GM23338 (cell line): ENCODE data around the gene ATP12A. TPM values are rescaled to one million over a fixed set of nuclear protein-coding genes. Genes with fewer than 3 reads are reported as not detected.

Source experiments
- ATAC-seq: fragments of 200-7000 bp; cut with Tn5 transposase; 3 replicates; pipeline ENCODE4 v1.9.1; 2020
- DNase-seq: peaks from one replicate; pipeline ENCODE4 v3.0.0-alpha.2; 2015; ENCODE audit warnings: low spot score
- H2AFZ ChIP-seq: fragments of 200-600 bp; sonication (generic); 2 replicates; pipeline ENCODE4 v1.8.0; 2016; ENCODE audit warnings: antibody characterized with exemption, mild to moderate bottlenecking, moderate library complexity
- H3F3A ChIP-seq: fragments of 200-600 bp; sonication (generic); replicated peaks from 2 replicates; pipeline ENCODE4 v1.8.0; 2017; ENCODE audit warnings: antibody characterized with exemption, mixed run types, low read depth
- H3K27ac ChIP-seq: fragments of 200-600 bp; sonication (generic); 2 replicates; pipeline ENCODE4 v1.6.1; 2016; ENCODE audit warnings: low read depth
- H3K27me3 ChIP-seq: fragments of 200-600 bp; sonication (generic); 2 replicates; pipeline ENCODE4 v1.8.0; 2016; ENCODE audit warnings: mild to moderate bottlenecking, mixed run types, moderate library complexity; ENCODE audit not compliant: insufficient read depth
- H3K36me3 ChIP-seq: fragments of 200-600 bp; sonication (generic); 2 replicates; pipeline ENCODE4 v1.8.0; 2016; ENCODE audit warnings: mild to moderate bottlenecking; ENCODE audit not compliant: insufficient read depth
- H3K4me1 ChIP-seq: fragments of 200-600 bp; sonication (generic); 2 replicates; pipeline ENCODE4 v1.8.0; 2016; ENCODE audit warnings: mild to moderate bottlenecking, moderate library complexity; ENCODE audit not compliant: insufficient read depth
- H3K4me2 ChIP-seq: fragments of 200-600 bp; sonication (generic); 2 replicates; pipeline ENCODE4 v1.7.1; 2017; ENCODE audit warnings: mixed run types
- H3K4me3 ChIP-seq: fragments of 200-600 bp; sonication (generic); 2 replicates; pipeline ENCODE4 v1.6.1; 2016; ENCODE audit warnings: mixed run types
- H3K79me2 ChIP-seq: fragments of 200-600 bp; sonication (generic); replicated peaks from 2 replicates; pipeline ENCODE4 v1.8.0; 2017; ENCODE audit warnings: mild to moderate bottlenecking; ENCODE audit not compliant: insufficient read depth
- H3K9me2 ChIP-seq: fragments of 200-600 bp; sonication (generic); 2 replicates; pipeline ENCODE4 v1.8.0; 2017; ENCODE audit not compliant: insufficient read depth
- H4K20me1 ChIP-seq: fragments of 200-600 bp; sonication (generic); replicated peaks from 2 replicates; pipeline ENCODE4 v1.8.0; 2017; ENCODE audit warnings: mild to moderate bottlenecking; ENCODE audit not compliant: insufficient read depth
- H3K27ac Mint-ChIP-seq: 2 replicates; pipeline ENCODE4 v1.8.0; 2020; ENCODE audit warnings: inconsistent platforms, mild to moderate bottlenecking, moderate library complexity, mixed read lengths
- H3K27me3 Mint-ChIP-seq: 3 replicates; pipeline ENCODE4 v1.8.0; 2022; ENCODE audit warnings: low read depth, mild to moderate bottlenecking, moderate library complexity, mixed read lengths, inconsistent platforms; ENCODE audit not compliant: insufficient read depth, poor library complexity
- H3K36me3 Mint-ChIP-seq: 3 replicates; pipeline ENCODE4 v1.8.0; 2021; ENCODE audit warnings: low read depth, mild to moderate bottlenecking, inconsistent platforms, moderate library complexity, mixed read lengths
- H3K4me1 Mint-ChIP-seq: 3 replicates; pipeline ENCODE4 v1.8.0; 2020; ENCODE audit warnings: mild to moderate bottlenecking, inconsistent platforms, mixed read lengths
- H3K4me3 Mint-ChIP-seq: 3 replicates; pipeline ENCODE4 v1.8.0; 2021; ENCODE audit warnings: moderate library complexity, mild to moderate bottlenecking, inconsistent platforms, mixed read lengths
- H3K9me3 Mint-ChIP-seq: 3 replicates; pipeline ENCODE4 v1.8.0; 2020; ENCODE audit warnings: moderate library complexity, mild to moderate bottlenecking, inconsistent platforms, mixed read lengths
- CREB1 ChIP-seq: fragments of 250-450 bp; sonication (Bioruptor Pico); IDR thresholded peaks from 2 replicates; pipeline ENCODE4 v1.5.0; 2020; ENCODE audit warnings: low read depth, mild to moderate bottlenecking, moderate library complexity
- CTCF ChIP-seq, 2 experiments: fragments of 200-600 bp in 1 of 2; sonication (generic) in 1 of 2; conservative IDR thresholded peaks; 2 replicates each; pipeline versions ENCODE4 v1.5.1 to v1.6.1; 2016 to 2017; ENCODE audit warnings: antibody characterized with exemption in 2 of 2, low read depth in 2 of 2, mild to moderate bottlenecking in 2 of 2, moderate library complexity in 1 of 2
- ETS1 ChIP-seq: IDR thresholded peaks from 2 replicates; pipeline ENCODE4 v1.6.1; 2016; ENCODE audit warnings: antibody characterized with exemption
- EZH2 ChIP-seq: fragments of 200-600 bp; sonication (generic); IDR thresholded peaks from one replicate; pipeline ENCODE4 v1.8.0; 2017; ENCODE audit warnings: antibody characterized with exemption, mild to moderate bottlenecking, low read depth; ENCODE audit not compliant: unreplicated experiment
- EZH2phosphoT487 ChIP-seq: fragments of 200-600 bp; sonication (generic); IDR thresholded peaks from one replicate; pipeline ENCODE4 v1.8.1; 2018; ENCODE audit warnings: antibody characterized with exemption; ENCODE audit not compliant: unreplicated experiment
- JUNB ChIP-seq: IDR thresholded peaks from one replicate; pipeline ENCODE4 v1.6.1; 2016; ENCODE audit warnings: antibody characterized with exemption; ENCODE audit not compliant: unreplicated experiment
- NANOG ChIP-seq: IDR thresholded peaks from 2 replicates; pipeline ENCODE4 v1.6.1; 2016; ENCODE audit warnings: antibody characterized with exemption, borderline replicate concordance
- POLR2AphosphoS5 ChIP-seq: IDR thresholded peaks from 2 replicates; pipeline ENCODE4 v1.6.1; 2016; ENCODE audit warnings: antibody characterized with exemption, low read depth
- REST ChIP-seq: IDR thresholded peaks from one replicate; pipeline ENCODE4 v1.6.1; 2018; ENCODE audit warnings: antibody characterized with exemption; ENCODE audit not compliant: unreplicated experiment
- STAT1 ChIP-seq: IDR thresholded peaks from one replicate; pipeline ENCODE4 v1.6.1; 2016; ENCODE audit warnings: antibody characterized with exemption; ENCODE audit not compliant: unreplicated experiment
- ZNF114 ChIP-seq: fragments of 250-450 bp; sonication (Bioruptor Pico); IDR thresholded peaks from 2 replicates; pipeline ENCODE4 v1.5.0; 2020; ENCODE audit warnings: mild to moderate bottlenecking, moderate library complexity
- ZNF331 ChIP-seq: fragments of 250-450 bp; sonication (Bioruptor Pico); IDR thresholded peaks from 2 replicates; pipeline ENCODE4 v1.5.0; 2020; ENCODE audit warnings: low read depth, mild to moderate bottlenecking, moderate library complexity
- ZNF462 ChIP-seq: fragments of 250-450 bp; sonication (Bioruptor Pico); IDR thresholded peaks from 2 replicates; pipeline ENCODE4 v1.5.0; 2020; ENCODE audit warnings: mild to moderate bottlenecking, moderate library complexity
- polyA plus RNA-seq: library from polyadenylated mRNA; unstranded; fragments of >200 nt; fragmentation: Nextera tagmentation; extraction: Ambion mirVana; gene quantifications from 2 replicates; pipeline ENCODE4 v1.2.1, GENCODE V29; 2016
- total RNA-seq: library from RNA; depleted of rRNA; stranded (reverse); fragments of >200 nt; shearing (Covaris generic); gene quantifications from 2 replicates; pipeline ENCODE4 v1.2.3, GENCODE V29; 2014

ATP12A gene
- total and polyA plus RNA-seq, 2 experiments from 2014 or later = 0.40 to 1.0 TPM

DNA sequence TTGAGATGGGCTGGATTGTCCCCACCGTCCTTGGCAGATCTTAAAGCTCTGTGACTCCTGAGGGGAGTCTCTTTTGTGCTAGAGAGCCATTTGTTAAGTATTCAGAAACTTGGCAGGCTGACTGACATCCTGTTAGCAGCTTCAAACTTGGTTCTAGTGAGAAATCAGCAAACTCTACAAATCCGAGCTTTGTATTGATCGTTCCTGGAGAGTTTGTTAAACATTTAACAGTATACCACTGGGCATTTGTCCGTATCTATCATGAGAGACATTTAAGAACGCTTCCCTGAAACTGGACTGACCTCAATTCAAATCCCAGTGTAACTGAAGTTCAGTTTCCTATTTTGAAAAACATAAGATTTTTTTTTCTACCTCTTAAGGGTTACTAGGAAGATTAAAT lies 3.1 kb downstream of the ATP12A start:
- no peak overlapping the region for H3K4me3 ChIP-seq
- Mint-ChIP-seq H3K27me3 (peaks cover 33% of the 10 kb centered on the region), H3K4me3 (no peak overlapping the region), H3K36me3 (no peaks in the 10 kb centered on the region), H3K9me3 (no peaks in the 10 kb centered on the region), H3K4me1 (peaks cover 53% of the 10 kb centered on the region), H3K27ac (no peak overlapping the region)
- peaks cover 25% of the 10 kb centered on the region for H3K4me1 ChIP-seq
- no peaks in the 10 kb centered on the region for H3K79me2 ChIP-seq
- H4K20me1 ChIP-seq = no peaks in the 10 kb centered on the region
- no peaks in the 10 kb centered on the region for H3K9me2 ChIP-seq
- H3F3A ChIP-seq = no peaks in the 10 kb centered on the region
- no peak for TF ChIP-seq STAT1
- TF ChIP-seq CTCF (conservative IDR thresholded peaks at IDR 0.05; ENCODE audit: low read depth in 2 of 2) = no peak
- no peak for TF ChIP-seq POLR2AphosphoS5
- TF ChIP-seq EZH2 = no peak
- TF ChIP-seq ZNF331 (CRISPR knock-in tag) = no peak
- TF ChIP-seq ETS1 = no peak
- no peak for TF ChIP-seq JUNB
- no peak for TF ChIP-seq NANOG
- no peak for TF ChIP-seq ZNF114
- TF ChIP-seq CREB1 = no peak
- no peak for TF ChIP-seq ZNF462 (CRISPR knock-in tag)
- no peak for TF ChIP-seq EZH2phosphoT487
- TF ChIP-seq REST = no peak
- H3K27ac ChIP-seq = no peak overlapping the region
- H3K27me3 ChIP-seq = peaks cover 29% of the 10 kb centered on the region
- H3K4me2 ChIP-seq = no peak overlapping the region
- no peak for DNase-seq
- no peak overlapping the region for H2AFZ ChIP-seq
- no peaks in the 10 kb centered on the region for H3K36me3 ChIP-seq
- ATAC-seq = no peak
